Spinal cord (tissue), 10 donors: ENCODE measurements around the gene GSKIP. TPM values are rescaled to one million over a fixed set of nuclear protein-coding genes. Genes with fewer than 3 reads are reported as not detected.
A peak's percentile ranks its signal among the peaks of the same experiment; 100 is the strongest.
"Not testable (repeated sequence)": the region's sequence is repeated elsewhere in the genome, so short reads cannot be mapped to it uniquely, and the experiment has no call there.

Experiments used
- DNase-seq, 6 donors: peaks; one replicate each; pipeline versions ENCODE4 v3.0.0 to v3.0.0-alpha.2; 2013 to 2015; ENCODE audit warnings: low spot score in 6 of 6, low read depth in 4 of 6
- H3K27ac ChIP-seq: one replicate; pipeline ENCODE4 v1.5.1; 2013; ENCODE audit warnings: low read depth, low read length, control low read depth
- H3K27me3 ChIP-seq: one replicate; pipeline ENCODE4 v1.6.1; 2013; ENCODE audit warnings: low read length; ENCODE audit not compliant: control insufficient read depth, insufficient read depth
- H3K36me3 ChIP-seq: one replicate; pipeline ENCODE4 v1.6.1; 2013; ENCODE audit warnings: low read length; ENCODE audit not compliant: control insufficient read depth, insufficient read depth
- H3K4me1 ChIP-seq: one replicate; pipeline ENCODE4 v1.6.1; 2013; ENCODE audit warnings: low read length; ENCODE audit not compliant: control insufficient read depth, insufficient read depth
- H3K4me3 ChIP-seq: one replicate; pipeline ENCODE4 v1.5.1; 2013; ENCODE audit warnings: low read depth, low read length, control low read depth
- H3K9me3 ChIP-seq: one replicate; pipeline ENCODE4 v1.6.1; 2013; ENCODE audit warnings: low read length; ENCODE audit not compliant: control insufficient read depth, insufficient read depth
- WGBS: methylation state at CpG from one replicate; pipeline ENCODE4 v1.1.5; 2013; ENCODE audit warnings: missing lambda C conversion rate; ENCODE audit not compliant: insufficient coverage; 5-methylcytosine and 5-hydroxymethylcytosine counted together
- long read RNA-seq, 4 donors: transcript quantifications; one replicate each; lab custom pipeline, GENCODE V29; 2026
- polyA plus RNA-seq, 2 donors: library from polyadenylated mRNA; unstranded; fragments of 120-200 nt; gene quantifications; one replicate each; pipeline ENCODE4 v1.2.1, GENCODE V29; 2013; ENCODE audit not compliant: insufficient read length in 2 of 2
- total RNA-seq, 2 donors: library from RNA; depleted of rRNA in 1 of 2; stranded (reverse); fragments of 120-200 nt in 1 of 2; fragments of >200 nt in 1 of 2; gene quantifications; one replicate each; pipeline versions ENCODE4 v1.2.3 to v1.2.4, GENCODE V29; 2013 to 2014
- donor health status: healthy.

The GSKIP gene
- 10 to 100 TPM; 23.0 to 41.7 TPM for total RNA-seq
- polyA plus RNA-seq, result 10 to 100 TPM; 20.1 to 23.6 TPM
- long read RNA-seq, donor 1, transcript GSKIP-205 (4 exons, 2,218 nt), result major isoform, 11 of 11 reads
- long read RNA-seq, donor 1, partial matches to known transcripts, result 0 of 11 reads
- long read RNA-seq, donor 1, other reads (novel, unspliced or antisense), result 0 of 11 reads
- long read RNA-seq, donor 2, partial matches to known transcripts, result 0 of 2 reads
- long read RNA-seq, donor 2, other reads (novel, unspliced or antisense), result 0 of 2 reads
- long read RNA-seq, donor 3, partial matches to known transcripts, result 0 of 3 reads
- long read RNA-seq, donor 3, other reads (novel, unspliced or antisense), result 0 of 3 reads
- long read RNA-seq, donor 4, transcript GSKIP-205 (4 exons, 2,218 nt), result major isoform, 10 of 17 reads
- long read RNA-seq, donor 4, partial matches to known transcripts, result 7 of 17 reads
- long read RNA-seq, donor 4, other reads (novel, unspliced or antisense), result 0 of 17 reads

GRCh38 chr14:96362965-96363750 is at the start of gene GSKIP, which contains the start of gene ATG2B:
Gene GSKIP (plus strand): TSS chr14:96363526. CDS start chr14:96382248, 18,722 bp downstream.
Gene ATG2B (minus strand): TSS chr14:96363341. CDS start chr14:96362976, 365 bp downstream.
- H3K9me3 ChIP-seq, result no peaks in the 10 kb centered on the region
- WGBS, result under 1% methylated on average over 92 of the region's 92 CpGs
- no peaks in the 10 kb centered on the region for H3K27me3 ChIP-seq
- no peaks in the 10 kb centered on the region for H3K36me3 ChIP-seq
- H3K4me1 ChIP-seq, result peaks cover 8% of the 10 kb centered on the region
- DNase-seq, result peak; percentile 86 to 98 (median 91)
- H3K4me3 ChIP-seq, result peak within 1 kb of the TSS; percentile 93
- H3K27ac ChIP-seq, result peak within 1 kb of the TSS; percentile 96

GRCh38 chr14:96316087-96316486 is 47.2 kb upstream of the GSKIP start:
- Histone ChIP-seq H3K9me3 (no peaks in the 10 kb centered on the region), H3K27me3 (no peaks in the 10 kb centered on the region), H3K27ac (no peak overlapping the region), H3K4me3 (no peak overlapping the region), H3K36me3 (peaks cover 12% of the 10 kb centered on the region), H3K4me1 (no peaks in the 10 kb centered on the region)
- DNase-seq, result no peak
- 100% methylated on average over 2 of the region's 3 CpGs for whole genome bisulfite sequencing

- no peak for DNase-seq
- H3K4me1 ChIP-seq, result no peaks in the 10 kb centered on the region
- no peak overlapping the region for H3K27ac ChIP-seq
- no peaks in the 10 kb centered on the region for H3K9me3 ChIP-seq
- no peak overlapping the region for H3K4me3 ChIP-seq
- 93% methylated on average over 8 of the region's 9 CpGs for WGBS
- no peaks in the 10 kb centered on the region for H3K27me3 ChIP-seq
- peaks cover 12% of the 10 kb centered on the region for H3K36me3 ChIP-seq
Measured at GRCh38 chr14:96318836-96319235, 44.5 kb upstream of the GSKIP start.

GRCh38 chr14:96320605-96321004 is 42.7 kb upstream of the GSKIP start:
- no peaks in the 10 kb centered on the region for H3K4me1 ChIP-seq
- WGBS, result no CpG with 5 or more reads among the region's 1 CpG
- H3K27me3 ChIP-seq, result no peaks in the 10 kb centered on the region
- no peak for DNase-seq
- peaks cover 8% of the 10 kb centered on the region for H3K36me3 ChIP-seq
- no peak overlapping the region for H3K4me3 ChIP-seq
- H3K27ac ChIP-seq, result no peak overlapping the region
- H3K9me3 ChIP-seq, result no peaks in the 10 kb centered on the region

GRCh38 chr14:96324219-96324618 is 39.1 kb upstream of the GSKIP start:
- 96% methylated on average over 4 of the region's 7 CpGs for WGBS
- Histone ChIP-seq H3K27ac (no peak overlapping the region), H3K27me3 (no peaks in the 10 kb centered on the region), H3K36me3 (peaks cover 7% of the 10 kb centered on the region), H3K4me3 (no peak overlapping the region), H3K4me1 (no peaks in the 10 kb centered on the region), H3K9me3 (no peaks in the 10 kb centered on the region)
- DNase-seq, result no peak

GRCh38 chr14:96338551-96338950 is 24.8 kb upstream of the GSKIP start:
- no peaks in the 10 kb centered on the region for H3K9me3 ChIP-seq
- no peak overlapping the region for H3K27ac ChIP-seq

GRCh38 chr14:96341323-96341722 is 22.0 kb upstream of the GSKIP start:
- Histone ChIP-seq H3K4me1 (no peaks in the 10 kb centered on the region), H3K4me3 (no peak overlapping the region), H3K27ac (no peak overlapping the region), H3K36me3 (peaks cover 4% of the 10 kb centered on the region), H3K27me3 (no peaks in the 10 kb centered on the region), H3K9me3 (no peaks in the 10 kb centered on the region)
- no CpG with 5 or more reads among the region's 3 CpGs for WGBS
- DNase-seq, result no peak

More at GRCh38 chr14:96338551-96338950, 24.8 kb upstream of the GSKIP start:
- DNase-seq, result no peak
- WGBS, result no CpG with 5 or more reads among the region's 1 CpG
- Histone ChIP-seq H3K36me3 (peaks cover 4% of the 10 kb centered on the region), H3K4me3 (no peak overlapping the region), H3K4me1 (no peaks in the 10 kb centered on the region), H3K27me3 (no peaks in the 10 kb centered on the region)

- WGBS, result no CpG with 5 or more reads among the region's 2 CpGs
- no peak for DNase-seq
Measured at GRCh38 chr14:96345669-96346068, 17.7 kb upstream of the GSKIP start.

GRCh38 chr14:96347957-96348356 is 15.4 kb upstream of the GSKIP start:
- H3K27ac ChIP-seq, H3K27me3 ChIP-seq, H3K9me3 ChIP-seq, DNase-seq, H3K4me1 ChIP-seq, H3K36me3 ChIP-seq, H3K4me3 ChIP-seq: not testable (repeated sequence)
- WGBS, result no CpG with 5 or more reads among the region's 2 CpGs

More at GRCh38 chr14:96345669-96346068, 17.7 kb upstream of the GSKIP start:
- H3K9me3 ChIP-seq, result no peaks in the 10 kb centered on the region
- peaks cover under 1% of the 10 kb centered on the region for H3K36me3 ChIP-seq
- H3K4me1 ChIP-seq, result no peaks in the 10 kb centered on the region
- H3K27me3 ChIP-seq, result no peaks in the 10 kb centered on the region
- H3K4me3 ChIP-seq, result no peak overlapping the region
- no peak overlapping the region for H3K27ac ChIP-seq
